ENCODE results near the gene LLCFC1. TPM values are rescaled to one million over a fixed set of nuclear protein-coding genes. Genes with fewer than 3 reads are reported as not detected.
"Not testable (repeated sequence)": the region's sequence is repeated elsewhere in the genome, so short reads cannot be mapped to it uniquely, and the experiment has no call there.

LLCFC1 gene
- total and polyA plus RNA-seq, 8 donors, result 0.21 to 0.77 (median 0.43) TPM; not detected in 1

DNA sequence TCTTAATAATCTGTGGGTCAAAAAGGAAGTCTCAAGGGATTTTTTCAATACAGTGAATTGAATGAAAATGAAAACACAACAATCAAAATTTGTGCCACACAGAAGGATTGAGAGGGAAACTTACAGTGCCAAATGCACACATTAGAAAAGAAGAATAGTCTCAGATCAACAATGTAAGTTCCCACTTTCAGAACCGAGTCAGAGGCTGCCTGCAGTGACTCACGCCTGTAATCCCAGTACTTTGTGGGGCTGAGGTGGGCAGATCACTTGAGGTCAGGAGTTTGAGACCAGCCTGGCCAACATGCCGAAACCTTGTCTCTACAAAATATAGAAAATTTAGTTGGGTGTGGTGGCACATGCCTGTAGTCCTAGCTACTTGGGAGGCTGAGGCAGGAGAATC, 35.3 kb downstream of the LLCFC1 start:
- Histone ChIP-seq H3K36me3 (no peaks in the 10 kb centered on the region), H3K27me3 (no peaks in the 10 kb centered on the region), H3K9me3 (peaks cover 0 to 8% of the 10 kb centered on the region in 2 donors), H3K4me1 (no peaks in the 10 kb centered on the region), H3K27ac (no peak overlapping the region), H3K4me3 (no peak overlapping the region)
- intact Hi-C loops (cut with DNase I), result no loop called here
- ATAC-seq (no peak), DNase-seq (no peak)
- TF ChIP-seq, protein P1, sequence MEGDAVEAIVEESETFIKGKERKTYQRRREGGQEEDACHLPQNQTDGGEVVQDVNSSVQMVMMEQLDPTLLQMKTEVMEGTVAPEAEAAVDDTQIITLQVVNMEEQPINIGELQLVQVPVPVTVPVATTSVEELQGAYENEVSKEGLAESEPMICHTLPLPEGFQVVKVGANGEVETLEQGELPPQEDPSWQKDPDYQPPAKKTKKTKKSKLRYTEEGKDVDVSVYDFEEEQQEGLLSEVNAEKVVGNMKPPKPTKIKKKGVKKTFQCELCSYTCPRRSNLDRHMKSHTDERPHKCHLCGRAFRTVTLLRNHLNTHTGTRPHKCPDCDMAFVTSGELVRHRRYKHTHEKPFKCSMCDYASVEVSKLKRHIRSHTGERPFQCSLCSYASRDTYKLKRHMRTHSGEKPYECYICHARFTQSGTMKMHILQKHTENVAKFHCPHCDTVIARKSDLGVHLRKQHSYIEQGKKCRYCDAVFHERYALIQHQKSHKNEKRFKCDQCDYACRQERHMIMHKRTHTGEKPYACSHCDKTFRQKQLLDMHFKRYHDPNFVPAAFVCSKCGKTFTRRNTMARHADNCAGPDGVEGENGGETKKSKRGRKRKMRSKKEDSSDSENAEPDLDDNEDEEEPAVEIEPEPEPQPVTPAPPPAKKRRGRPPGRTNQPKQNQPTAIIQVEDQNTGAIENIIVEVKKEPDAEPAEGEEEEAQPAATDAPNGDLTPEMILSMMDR (IDR thresholded peaks at IDR 0.05), result no peak

DNA sequence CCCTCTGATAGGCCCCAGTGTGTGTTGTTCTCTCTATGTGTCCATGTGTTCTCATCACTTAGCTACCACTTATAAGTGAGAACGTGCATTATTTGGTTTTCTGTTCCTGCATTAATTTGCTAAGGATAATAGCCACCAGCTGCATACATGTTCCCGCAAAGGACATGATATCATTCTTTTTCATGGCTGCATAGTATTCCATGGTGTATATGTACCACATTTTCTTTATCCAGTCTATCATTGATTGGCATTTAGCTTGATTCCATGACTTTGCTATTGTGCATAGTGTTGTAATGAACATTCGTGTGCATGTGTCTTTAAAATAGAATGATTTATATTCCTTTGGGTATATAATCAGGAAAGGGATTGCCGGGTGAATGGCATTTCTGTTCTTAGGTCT, 39.1 kb downstream of the LLCFC1 start:
- H3K27me3 ChIP-seq; intact Hi-C loops (cut with DNase I); DNase-seq; H3K36me3 ChIP-seq; H3K27ac ChIP-seq; H3K4me3 ChIP-seq; H3K4me1 ChIP-seq; ATAC-seq: not testable (repeated sequence)
- H3K9me3 ChIP-seq, result peaks cover 0 to 11% of the 10 kb centered on the region in 2 donors

DNA sequence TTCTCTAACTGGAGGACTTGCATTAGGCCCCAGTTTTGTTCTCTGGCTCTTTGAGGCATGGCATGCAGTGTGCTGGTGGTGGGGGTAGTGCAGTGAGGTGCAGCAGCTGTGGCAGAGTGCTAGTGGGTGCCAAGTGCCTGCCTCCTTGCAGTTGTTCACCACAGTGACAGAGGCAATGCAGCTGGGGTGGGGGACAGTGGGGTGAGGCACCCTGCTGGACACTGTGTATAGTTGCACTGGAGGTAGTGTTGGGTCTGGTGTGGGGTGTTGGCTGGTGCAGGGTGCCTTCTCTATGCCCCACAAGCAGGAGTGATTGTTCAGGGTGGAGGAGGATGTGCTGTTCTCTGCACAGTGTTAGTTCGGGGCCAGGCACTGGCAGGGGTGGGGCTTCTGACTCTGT, 44.5 kb downstream of the LLCFC1 start:
- TF ChIP-seq, protein P1 (IDR thresholded peaks at IDR 0.05), result no peak
- Histone ChIP-seq H3K27me3 (no peaks in the 10 kb centered on the region), H3K4me1 (no peaks in the 10 kb centered on the region), H3K4me3 (no peak overlapping the region), H3K27ac (no peak overlapping the region), H3K9me3 (peaks cover 0 to 2% of the 10 kb centered on the region in 2 donors), H3K36me3 (no peaks in the 10 kb centered on the region)
- ATAC-seq (no peak), DNase-seq (no peak)
- intact Hi-C loops (cut with DNase I), result no loop called here

DNA sequence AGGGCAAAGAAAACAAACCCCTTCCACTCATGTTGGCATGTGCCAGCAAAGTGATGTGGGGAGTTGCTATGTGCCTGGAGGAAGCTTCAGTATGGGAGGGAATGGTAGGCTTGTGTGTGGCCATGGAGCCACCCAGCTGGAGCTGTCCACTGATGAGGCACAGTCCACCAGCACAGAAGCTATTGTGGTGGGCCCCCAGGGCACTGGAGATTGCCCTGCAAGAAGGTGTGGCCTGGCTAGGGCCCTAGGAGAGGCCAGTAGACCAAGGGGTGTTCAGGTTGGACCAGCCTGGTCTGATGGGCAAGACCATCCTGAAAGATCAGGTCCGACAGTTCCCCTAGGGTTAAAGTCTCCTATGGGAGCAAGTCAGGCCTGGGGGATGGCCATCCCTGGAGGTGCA, 45.0 kb downstream of the LLCFC1 start:
- no peak for DNase-seq
- Histone ChIP-seq H3K4me1 (no peaks in the 10 kb centered on the region), H3K9me3 (peaks cover 0 to 2% of the 10 kb centered on the region in 2 donors), H3K36me3 (no peaks in the 10 kb centered on the region), H3K27me3 (no peaks in the 10 kb centered on the region), H3K4me3 (no peak overlapping the region), H3K27ac (no peak overlapping the region)
- intact Hi-C loops (cut with DNase I), result no loop called here
- ATAC-seq, result no peak
- TF ChIP-seq, protein P1 (IDR thresholded peaks at IDR 0.05), result no peak

Other genes with a start within 250 kb of the LLCFC1 start
- gene PRSS1, start 190.0 kb upstream of the LLCFC1 start, total RNA-seq, result under 1 TPM in 1 of 2 donors, not detected in 1; 0.99 TPM
- not detected for gene PRSS1, start 190.0 kb upstream of the LLCFC1 start, polyA plus RNA-seq (ENCODE audit: insufficient read length in 6 of 6)
- gene PRSS2, start 168.5 kb upstream of the LLCFC1 start, total RNA-seq, result 10 to 100 TPM in 1 of 2 donors, not detected in 1; 13.1 TPM
- gene PRSS2, start 168.5 kb upstream of the LLCFC1 start, polyA plus RNA-seq (ENCODE audit: insufficient read length in 6 of 6), result not detected
- 10 to 100 TPM in 1 of 2 donors, 1 to 10 TPM in 1; 6.5 to 12.1 TPM for gene EPHB6, start 84.4 kb upstream of the LLCFC1 start, total RNA-seq
- gene EPHB6, start 84.4 kb upstream of the LLCFC1 start, polyA plus RNA-seq (ENCODE audit: insufficient read length in 6 of 6), result 10 to 100 TPM; 22.4 to 42.8 (median 29.2) TPM
- 1 to 10 TPM; 1.1 to 5.0 TPM for gene TRPV6, start 53.7 kb upstream of the LLCFC1 start, total RNA-seq
- gene TRPV6, start 53.7 kb upstream of the LLCFC1 start, polyA plus RNA-seq (ENCODE audit: insufficient read length in 6 of 6), result 1 to 10 TPM; 6.0 to 8.5 (median 7.0) TPM
- gene TRPV5, start 5.7 kb upstream of the LLCFC1 start, total RNA-seq, result not detected
- under 1 TPM; 0.10 to 0.25 (median 0.16) TPM for gene TRPV5, start 5.7 kb upstream of the LLCFC1 start, polyA plus RNA-seq (ENCODE audit: insufficient read length in 6 of 6)
- gene KEL, start 22.9 kb downstream of the LLCFC1 start, total RNA-seq, result under 1 TPM; 0.58 to 0.96 TPM
- gene KEL, start 22.9 kb downstream of the LLCFC1 start, polyA plus RNA-seq (ENCODE audit: insufficient read length in 6 of 6), result 1 to 10 TPM; 1.5 to 3.1 (median 2.2) TPM
- gene OR9A2, start 87.6 kb downstream of the LLCFC1 start, total RNA-seq, result not detected
- gene OR9A2, start 87.6 kb downstream of the LLCFC1 start, polyA plus RNA-seq (ENCODE audit: insufficient read length in 6 of 6), result not detected
- gene OR6V1, start 112.9 kb downstream of the LLCFC1 start, total RNA-seq, result not detected
- gene OR6V1, start 112.9 kb downstream of the LLCFC1 start, polyA plus RNA-seq (ENCODE audit: insufficient read length in 6 of 6), result not detected
- 1 to 10 TPM in 1 of 2 donors, not detected in 1; 6.9 TPM for gene PIP, start 192.6 kb downstream of the LLCFC1 start, total RNA-seq
- not detected for gene PIP, start 192.6 kb downstream of the LLCFC1 start, polyA plus RNA-seq (ENCODE audit: insufficient read length in 6 of 6)
- not detected for gene TAS2R39, start 243.9 kb downstream of the LLCFC1 start, total RNA-seq
- gene TAS2R39, start 243.9 kb downstream of the LLCFC1 start, polyA plus RNA-seq (ENCODE audit: insufficient read length in 6 of 6), result not detected

All from left lung (tissue), 10 donors.